ENCODE measurements around the gene NPAS3.

DNA sequence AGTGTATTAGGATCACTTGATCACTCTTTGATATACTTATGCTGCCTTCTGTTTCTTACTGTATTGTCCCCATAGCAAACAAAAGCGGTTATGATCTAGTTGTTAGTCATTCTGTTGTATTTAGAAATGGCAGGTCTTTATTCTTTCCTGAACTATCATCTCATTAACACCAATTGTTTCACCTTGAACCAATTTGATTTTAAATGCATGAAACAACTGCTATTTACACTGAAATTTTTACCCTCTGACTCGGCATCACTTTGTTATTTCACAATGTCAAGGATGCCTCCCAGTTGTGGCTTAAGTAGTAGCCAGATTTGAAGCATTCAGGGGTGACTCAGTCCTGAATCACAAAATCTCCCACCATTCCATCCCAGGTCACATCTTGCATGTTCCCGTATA is 708.7 kb downstream of the NPAS3 start:
- TF ChIP-seq, protein P1, sequence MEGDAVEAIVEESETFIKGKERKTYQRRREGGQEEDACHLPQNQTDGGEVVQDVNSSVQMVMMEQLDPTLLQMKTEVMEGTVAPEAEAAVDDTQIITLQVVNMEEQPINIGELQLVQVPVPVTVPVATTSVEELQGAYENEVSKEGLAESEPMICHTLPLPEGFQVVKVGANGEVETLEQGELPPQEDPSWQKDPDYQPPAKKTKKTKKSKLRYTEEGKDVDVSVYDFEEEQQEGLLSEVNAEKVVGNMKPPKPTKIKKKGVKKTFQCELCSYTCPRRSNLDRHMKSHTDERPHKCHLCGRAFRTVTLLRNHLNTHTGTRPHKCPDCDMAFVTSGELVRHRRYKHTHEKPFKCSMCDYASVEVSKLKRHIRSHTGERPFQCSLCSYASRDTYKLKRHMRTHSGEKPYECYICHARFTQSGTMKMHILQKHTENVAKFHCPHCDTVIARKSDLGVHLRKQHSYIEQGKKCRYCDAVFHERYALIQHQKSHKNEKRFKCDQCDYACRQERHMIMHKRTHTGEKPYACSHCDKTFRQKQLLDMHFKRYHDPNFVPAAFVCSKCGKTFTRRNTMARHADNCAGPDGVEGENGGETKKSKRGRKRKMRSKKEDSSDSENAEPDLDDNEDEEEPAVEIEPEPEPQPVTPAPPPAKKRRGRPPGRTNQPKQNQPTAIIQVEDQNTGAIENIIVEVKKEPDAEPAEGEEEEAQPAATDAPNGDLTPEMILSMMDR (IDR thresholded peaks at IDR 0.05), result no peak
- no peak for TF ChIP-seq POLR2A (IDR thresholded peaks at IDR 0.05)

Data from uterus (tissue), 2 donors.